Esophagus mucosa (tissue), 1 donor: ENCODE data around the gene HRH1. TPM values are rescaled to one million over a fixed set of nuclear protein-coding genes. Genes with fewer than 3 reads are reported as not detected.
"Not testable (repeated sequence)": the region's sequence is repeated elsewhere in the genome, so short reads cannot be mapped to it uniquely, and the experiment has no call there.

Experiments used
- ATAC-seq: fragments of 200-7000 bp; cut with Tn5 transposase; one replicate; pipeline ENCODE4 v1.9.1; 2020
- total RNA-seq: library from RNA; stranded (reverse); gene quantifications from one replicate; pipeline ENCODE4 v1.2.4, GENCODE V29; 2023
- donor health status: DM: yes; HTN: yes; CAD: no.

The HRH1 gene
- total RNA-seq, 1 donor from 2014 or later = 4.2 TPM

- ATAC-seq = no peak
Measured at GRCh38 chr3:11172096-11172690, 17.9 kb downstream of the HRH1 start.

- no peak for ATAC-seq
Measured at GRCh38 chr3:11173828-11174465, 19.7 kb downstream of the HRH1 start.

GRCh38 chr3:11178421-11178820 lies 24.1 kb downstream of the HRH1 start:
- ATAC-seq = no peak

- ATAC-seq = not testable (repeated sequence)
Measured at GRCh38 chr3:11184328-11184969, 30.2 kb downstream of the HRH1 start.

GRCh38 chr3:11185144-11185543 lies 30.9 kb downstream of the HRH1 start:
- no peak for ATAC-seq

GRCh38 chr3:11185564-11186317 lies 31.4 kb downstream of the HRH1 start:
- peak; percentile 97 for ATAC-seq

GRCh38 chr3:11186318-11186692 lies 32.0 kb downstream of the HRH1 start:
- no peak for ATAC-seq

- no peak for ATAC-seq
Measured at GRCh38 chr3:11186771-11187191, 32.5 kb downstream of the HRH1 start.

- no peak for ATAC-seq
Measured at GRCh38 chr3:11187681-11188080, 33.4 kb downstream of the HRH1 start.

GRCh38 chr3:11188231-11188630 lies 33.9 kb downstream of the HRH1 start:
- ATAC-seq = no peak

- no peak for ATAC-seq
Measured at GRCh38 chr3:11195201-11195600, 40.9 kb downstream of the HRH1 start.

- ATAC-seq = peak; percentile 4
Measured at GRCh38 chr3:11195721-11196332, 41.5 kb downstream of the HRH1 start.

GRCh38 chr3:11197484-11197883 lies 43.2 kb downstream of the HRH1 start:
- no peak for ATAC-seq

- no peak for ATAC-seq
Measured at GRCh38 chr3:11198070-11198469, 43.8 kb downstream of the HRH1 start.

- ATAC-seq = no peak
Measured at GRCh38 chr3:11198495-11198894, 44.2 kb downstream of the HRH1 start.

GRCh38 chr3:11199902-11200845 lies 45.9 kb downstream of the HRH1 start:
- ATAC-seq = peak; percentile 28

GRCh38 chr3:11201251-11202019 lies 47.1 kb downstream of the HRH1 start:
- peak; percentile 63 for ATAC-seq

- ATAC-seq = no peak
Measured at GRCh38 chr3:11203961-11204360, 49.7 kb downstream of the HRH1 start.

- ATAC-seq = no peak
Measured at GRCh38 chr3:11204697-11205348, 50.5 kb downstream of the HRH1 start.

GRCh38 chr3:11205881-11206280 lies 51.6 kb downstream of the HRH1 start:
- not testable (repeated sequence) for ATAC-seq
